Ascending aorta (tissue), 2 donors: Measurements from ENCODE around the gene INSC. TPM values are rescaled to one million over a fixed set of nuclear protein-coding genes. Genes with fewer than 3 reads are reported as not detected.

Experiments
- DNase-seq, 2 donors: peaks; one replicate each; pipeline ENCODE4 v3.0.0-alpha.2; 2019; ENCODE audit warnings: low spot score in 2 of 2
- H3K27ac ChIP-seq, 2 donors: fragments of 200-600 bp; sonication (generic); one replicate each; pipeline ENCODE4 v1.5.1; 2016 to 2017; ENCODE audit warnings: mild to moderate bottlenecking in 1 of 2
- H3K27me3 ChIP-seq: fragments of 200-600 bp; sonication (generic); one replicate; pipeline ENCODE4 v1.5.1; 2017
- H3K36me3 ChIP-seq, 2 donors: fragments of 200-600 bp; sonication (generic); one replicate each; pipeline ENCODE4 v1.5.1; 2016
- H3K4me1 ChIP-seq, 2 donors: fragments of 200-600 bp; sonication (generic); one replicate each; pipeline ENCODE4 v1.5.1; 2016 to 2017; ENCODE audit warnings: mild to moderate bottlenecking in 1 of 2
- H3K4me3 ChIP-seq, 2 donors: fragments of 200-600 bp; sonication (generic); one replicate each; pipeline ENCODE4 v1.5.1; 2016 to 2017; ENCODE audit warnings: mild to moderate bottlenecking in 1 of 2
- H3K9me3 ChIP-seq, 2 donors: fragments of 200-600 bp; sonication (generic); one replicate each; pipeline ENCODE4 v1.5.1; 2016
- intact Hi-C: fragments of 100-400 bp; cut with DNase I; formaldehyde crosslinking; loops from one replicate; pipeline ENCODE4 v1.15.1; 2023
- total RNA-seq: library from RNA; depleted of rRNA; stranded (reverse); fragments of >200 nt; gene quantifications from one replicate; pipeline ENCODE4 v1.1.0, GENCODE V29; 2016
- TF ChIP-seq, protein P1 (sequence below), 3 experiments: fragments of 200-600 bp in 2 of 3; fragments of 450-650 bp in 1 of 3; sonication (generic) in 2 of 3; IDR thresholded peaks; one replicate each; pipeline ENCODE4 v1.5.1; 2016 to 2019; ENCODE audit warnings: antibody characterized with exemption in 3 of 3, mild to moderate bottlenecking in 1 of 3, moderate library complexity in 1 of 3

The INSC gene
- total RNA-seq, 1 donor from 2014 or later, result not detected

GRCh38 chr11:15112131-15112541 is 2.6 kb upstream of the INSC start:
- Histone ChIP-seq H3K27me3 (no peaks in the 10 kb centered on the region), H3K27ac (no peak overlapping the region), H3K4me3 (no peak overlapping the region), H3K9me3 (no peaks in the 10 kb centered on the region), H3K4me1 (peaks cover 0 to 8% of the 10 kb centered on the region in 2 donors), H3K36me3 (no peaks in the 10 kb centered on the region)
- intact Hi-C loops, result no loop called here
- no peak for DNase-seq
- TF ChIP-seq, protein P1, sequence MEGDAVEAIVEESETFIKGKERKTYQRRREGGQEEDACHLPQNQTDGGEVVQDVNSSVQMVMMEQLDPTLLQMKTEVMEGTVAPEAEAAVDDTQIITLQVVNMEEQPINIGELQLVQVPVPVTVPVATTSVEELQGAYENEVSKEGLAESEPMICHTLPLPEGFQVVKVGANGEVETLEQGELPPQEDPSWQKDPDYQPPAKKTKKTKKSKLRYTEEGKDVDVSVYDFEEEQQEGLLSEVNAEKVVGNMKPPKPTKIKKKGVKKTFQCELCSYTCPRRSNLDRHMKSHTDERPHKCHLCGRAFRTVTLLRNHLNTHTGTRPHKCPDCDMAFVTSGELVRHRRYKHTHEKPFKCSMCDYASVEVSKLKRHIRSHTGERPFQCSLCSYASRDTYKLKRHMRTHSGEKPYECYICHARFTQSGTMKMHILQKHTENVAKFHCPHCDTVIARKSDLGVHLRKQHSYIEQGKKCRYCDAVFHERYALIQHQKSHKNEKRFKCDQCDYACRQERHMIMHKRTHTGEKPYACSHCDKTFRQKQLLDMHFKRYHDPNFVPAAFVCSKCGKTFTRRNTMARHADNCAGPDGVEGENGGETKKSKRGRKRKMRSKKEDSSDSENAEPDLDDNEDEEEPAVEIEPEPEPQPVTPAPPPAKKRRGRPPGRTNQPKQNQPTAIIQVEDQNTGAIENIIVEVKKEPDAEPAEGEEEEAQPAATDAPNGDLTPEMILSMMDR (IDR thresholded peaks at IDR 0.05), result no peak

DNA sequence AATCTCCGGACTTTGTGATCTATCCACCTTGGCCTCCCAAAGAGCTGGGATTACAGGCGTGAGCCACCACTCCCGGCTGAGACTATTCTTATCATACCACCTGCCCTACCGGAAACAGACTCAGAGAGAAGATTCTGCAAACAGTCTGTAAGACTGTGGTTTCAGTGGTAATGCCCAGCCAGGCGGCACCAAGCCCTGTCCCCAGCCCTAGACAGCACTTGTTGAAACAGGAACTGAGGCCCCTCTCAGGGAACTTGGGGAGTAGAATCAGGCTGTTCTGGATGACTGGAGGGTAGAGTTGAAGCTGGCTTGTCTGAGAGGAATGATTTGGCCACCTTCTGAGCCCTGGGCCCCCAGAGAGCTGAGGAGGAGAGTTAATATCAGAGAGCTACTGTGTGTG is 1.3 kb upstream of the INSC start:
- Histone ChIP-seq H3K27me3 (no peaks in the 10 kb centered on the region), H3K4me1 (peaks cover 0 to 8% of the 10 kb centered on the region in 2 donors), H3K27ac (no peak overlapping the region), H3K36me3 (no peaks in the 10 kb centered on the region), H3K4me3 (no peak overlapping the region), H3K9me3 (no peaks in the 10 kb centered on the region)
- DNase-seq, result no peak
- intact Hi-C loops, result no loop called here
- TF ChIP-seq, protein P1 (IDR thresholded peaks at IDR 0.05), result no peak

- Histone ChIP-seq H3K9me3 (no peaks in the 10 kb centered on the region), H3K27ac (no peak overlapping the region), H3K4me3 (no peak overlapping the region), H3K36me3 (no peaks in the 10 kb centered on the region), H3K27me3 (no peaks in the 10 kb centered on the region), H3K4me1 (peaks cover 0 to 8% of the 10 kb centered on the region in 2 donors)
- no peak for DNase-seq
- TF ChIP-seq, protein P1 (IDR thresholded peaks at IDR 0.05), result no peak
- intact Hi-C loops, result no loop called here
Observed at GRCh38 chr11:15115686-15116085, 963 bp downstream of the INSC start.

GRCh38 chr11:15117751-15118150 is 3.0 kb downstream of the INSC start:
- H3K4me3 ChIP-seq, result no peak overlapping the region
- H3K9me3 ChIP-seq, result no peaks in the 10 kb centered on the region
- peaks cover 0 to 8% of the 10 kb centered on the region in 2 donors for H3K4me1 ChIP-seq
- H3K36me3 ChIP-seq, result no peaks in the 10 kb centered on the region
- H3K27me3 ChIP-seq, result no peaks in the 10 kb centered on the region
- intact Hi-C loops, result no loop called here
- no peak overlapping the region for H3K27ac ChIP-seq
- TF ChIP-seq, protein P1 (IDR thresholded peaks at IDR 0.05), result no peak
- no peak for DNase-seq

- Histone ChIP-seq H3K9me3 (no peaks in the 10 kb centered on the region), H3K36me3 (no peaks in the 10 kb centered on the region), H3K27ac (no peak overlapping the region), H3K4me3 (no peak overlapping the region), H3K4me1 (peaks cover 0 to 8% of the 10 kb centered on the region in 2 donors), H3K27me3 (no peaks in the 10 kb centered on the region)
- DNase-seq, result no peak
- intact Hi-C loops, result no loop called here
- TF ChIP-seq, protein P1 (IDR thresholded peaks at IDR 0.05), result no peak
Observed at GRCh38 chr11:15118431-15118830, 3.7 kb downstream of the INSC start.

GRCh38 chr11:15119352-15119751 is 4.6 kb downstream of the INSC start:
- intact Hi-C loops, result no loop called here
- H3K4me1 ChIP-seq, result peaks cover 0 to 8% of the 10 kb centered on the region in 2 donors
- H3K4me3 ChIP-seq, result no peak overlapping the region
- TF ChIP-seq, protein P1 (IDR thresholded peaks at IDR 0.05), result no peak
- H3K36me3 ChIP-seq, result no peaks in the 10 kb centered on the region
- no peak overlapping the region for H3K27ac ChIP-seq
- DNase-seq, result no peak
- no peaks in the 10 kb centered on the region for H3K9me3 ChIP-seq
- no peaks in the 10 kb centered on the region for H3K27me3 ChIP-seq
